NCI-H524 treated with DMSO at 0.1 percent for 48 hours (cell line): ENCODE results near the gene RBM24.

Source experiments
- DNase-seq: peaks from one replicate; lab custom pipeline; 2025; lab: John Stamatoyannopoulos, UW

Gene RBM24

GRCh38 chr6:17281100-17281496, at the start of gene RBM24:
RBM24 (plus strand) TSS chr6:17281361; CDS start chr6:17281582, 221 bp downstream.
- no peak for DNase-seq

- DNase-seq = no peak
These were observed 47.6 kb upstream of the RBM24 start for GRCh38 chr6:17233531-17233930.

GRCh38 chr6:17237246-17237645, 43.9 kb upstream of the RBM24 start:
- no peak for DNase-seq

GRCh38 chr6:17239260-17239659, 41.9 kb upstream of the RBM24 start:
- DNase-seq = no peak

GRCh38 chr6:17240803-17241500, 40.2 kb upstream of the RBM24 start:
- no peak for DNase-seq

- DNase-seq = no peak
These were observed 39.1 kb upstream of the RBM24 start for GRCh38 chr6:17242087-17242486.

- DNase-seq = no peak
These were observed 30.9 kb upstream of the RBM24 start for GRCh38 chr6:17250237-17250636.

GRCh38 chr6:17251953-17252352, 29.2 kb upstream of the RBM24 start:
- DNase-seq = no peak

- DNase-seq = no peak
These were observed 22.4 kb upstream of the RBM24 start for GRCh38 chr6:17258749-17259148.

GRCh38 chr6:17265570-17265969, 15.6 kb upstream of the RBM24 start:
- DNase-seq = no peak

GRCh38 chr6:17267566-17267965, 13.6 kb upstream of the RBM24 start:
- no peak for DNase-seq

- DNase-seq = no peak
These were observed 13.0 kb upstream of the RBM24 start for GRCh38 chr6:17268114-17268513.

- no peak for DNase-seq
These were observed 11.3 kb upstream of the RBM24 start for GRCh38 chr6:17269840-17270239.

GRCh38 chr6:17271628-17272027, 9.5 kb upstream of the RBM24 start:
- no peak for DNase-seq

- DNase-seq = no peak
These were observed 4.4 kb upstream of the RBM24 start for GRCh38 chr6:17276766-17277165.

- DNase-seq = no peak
These were observed 3.9 kb upstream of the RBM24 start for GRCh38 chr6:17277256-17277655.

- no peak for DNase-seq
These were observed 2.7 kb upstream of the RBM24 start for GRCh38 chr6:17278289-17279063.

GRCh38 chr6:17280138-17280537, 1.0 kb upstream of the RBM24 start:
- DNase-seq = no peak

GRCh38 chr6:17280552-17281090, 540 bp upstream of the RBM24 start:
- DNase-seq = no peak

GRCh38 chr6:17281497-17282481, 628 bp downstream of the RBM24 start:
- no peak for DNase-seq

GRCh38 chr6:17283074-17283473, 1.9 kb downstream of the RBM24 start:
- no peak for DNase-seq

- DNase-seq = no peak
These were observed 8.5 kb downstream of the RBM24 start for GRCh38 chr6:17289630-17290061.
